A673 (cell line): Measurements from ENCODE around the gene CD302. TPM values are rescaled to one million over a fixed set of nuclear protein-coding genes. Genes with fewer than 3 reads are reported as not detected.

ENCODE experiments used
- BruUV-seq: library from RNA; stranded (reverse); fragments of 400-500 nt; replicated peaks from 2 replicates; lab custom pipeline; 2021; lab: Mats Ljungman, UMichigan
- CTCF ChIA-PET: fragments of 300-600 bp; sonication (Branson Sonifier 250); formaldehyde crosslinking; loops from one replicate; lab custom pipeline; 2022; ENCODE audit warnings: antibody characterized with exemption; lab: Charles Lee
- POLR2A ChIA-PET: fragments of 300-600 bp; sonication (Branson Sonifier 250); formaldehyde crosslinking; loops from one replicate; lab custom pipeline; 2022; ENCODE audit warnings: antibody characterized with exemption; ENCODE audit not compliant: low non-redundant PET; lab: Charles Lee
- DNase-seq: peaks from one replicate; pipeline ENCODE4 v3.0.0-alpha.2; 2015; ENCODE audit warnings: low spot score
- H3K27ac ChIP-seq: fragments of 200-600 bp; sonication (generic); 2 replicates; pipeline ENCODE4 v1.5.1; 2016; ENCODE audit warnings: mixed run types, low read depth, mild to moderate bottlenecking, mixed read lengths, antibody characterized with exemption, low read length; ENCODE audit not compliant: poor library complexity, severe bottlenecking
- H3K27me3 ChIP-seq: fragments of 200-600 bp; sonication (generic); replicated peaks from 2 replicates; pipeline ENCODE4 v1.6.1; 2017; ENCODE audit warnings: mixed run types, low read depth, mild to moderate bottlenecking, mixed read lengths, antibody characterized with exemption, low read length; ENCODE audit not compliant: insufficient read depth, poor library complexity
- H3K36me3 ChIP-seq: fragments of 200-600 bp; sonication (generic); 2 replicates; pipeline ENCODE4 v1.6.1; 2016; ENCODE audit warnings: mixed run types, mild to moderate bottlenecking, mixed read lengths, antibody characterized with exemption, low read length; ENCODE audit not compliant: insufficient read depth, poor library complexity, severe bottlenecking
- H3K4me1 ChIP-seq: fragments of 200-600 bp; sonication (generic); 2 replicates; pipeline ENCODE4 v1.6.1; 2017; ENCODE audit warnings: mixed run types, mild to moderate bottlenecking, mixed read lengths, antibody characterized with exemption, low read length; ENCODE audit not compliant: insufficient read depth, poor library complexity, severe bottlenecking
- H3K4me3 ChIP-seq: fragments of 200-600 bp; sonication (generic); 2 replicates; pipeline ENCODE4 v1.5.1; 2016; ENCODE audit warnings: low read depth, mixed run types, mild to moderate bottlenecking, mixed read lengths, low read length; ENCODE audit not compliant: poor library complexity, severe bottlenecking
- H3K9me3 ChIP-seq: fragments of 200-600 bp; sonication (generic); 2 replicates; pipeline ENCODE4 v1.6.1; 2016; ENCODE audit warnings: mixed run types, low read depth, mild to moderate bottlenecking, mixed read lengths, antibody characterized with exemption, low read length; ENCODE audit not compliant: poor library complexity, severe bottlenecking
- EZH2 ChIP-seq: fragments of 200-600 bp; sonication (generic); IDR thresholded peaks from 2 replicates; pipeline ENCODE4 v1.6.1; 2017; ENCODE audit warnings: borderline replicate concordance, low read depth, mild to moderate bottlenecking, mixed read lengths, antibody characterized with exemption, low read length; ENCODE audit not compliant: poor library complexity, severe bottlenecking
- intact Hi-C: fragments of 100-400 bp; cut with micrococcal nuclease; formaldehyde crosslinking; loops from one replicate; pipeline ENCODE4 v1.10.0; 2022; ENCODE audit not compliant: unreplicated experiment
- total RNA-seq: library from RNA; stranded (reverse); gene quantifications from 2 replicates; pipeline ENCODE4 v1.2.3, GENCODE V29; 2021
- TF ChIP-seq, protein P1 (sequence below): fragments of 300-800, 200-600 bp; sonication (generic); conservative IDR thresholded peaks from 2 replicates; pipeline ENCODE4 v1.5.1; 2017; ENCODE audit warnings: low read depth, mild to moderate bottlenecking, antibody characterized with exemption, low read length, moderate library complexity, mixed read lengths

The CD302 gene
- total RNA-seq, 1 experiment from 2014 or later: 0.24 TPM

GRCh38 chr2:159773886-159774285, 24.1 kb downstream of the CD302 start:
- CTCF ChIA-PET: no interaction called here
- no peaks in the 10 kb centered on the region for H3K27me3 ChIP-seq
- DNase-seq: no peak
- no TSS peak for BruUV-seq
- H3K9me3 ChIP-seq: no peaks in the 10 kb centered on the region
- H3K27ac ChIP-seq: no peak overlapping the region
- TF ChIP-seq, protein P1, sequence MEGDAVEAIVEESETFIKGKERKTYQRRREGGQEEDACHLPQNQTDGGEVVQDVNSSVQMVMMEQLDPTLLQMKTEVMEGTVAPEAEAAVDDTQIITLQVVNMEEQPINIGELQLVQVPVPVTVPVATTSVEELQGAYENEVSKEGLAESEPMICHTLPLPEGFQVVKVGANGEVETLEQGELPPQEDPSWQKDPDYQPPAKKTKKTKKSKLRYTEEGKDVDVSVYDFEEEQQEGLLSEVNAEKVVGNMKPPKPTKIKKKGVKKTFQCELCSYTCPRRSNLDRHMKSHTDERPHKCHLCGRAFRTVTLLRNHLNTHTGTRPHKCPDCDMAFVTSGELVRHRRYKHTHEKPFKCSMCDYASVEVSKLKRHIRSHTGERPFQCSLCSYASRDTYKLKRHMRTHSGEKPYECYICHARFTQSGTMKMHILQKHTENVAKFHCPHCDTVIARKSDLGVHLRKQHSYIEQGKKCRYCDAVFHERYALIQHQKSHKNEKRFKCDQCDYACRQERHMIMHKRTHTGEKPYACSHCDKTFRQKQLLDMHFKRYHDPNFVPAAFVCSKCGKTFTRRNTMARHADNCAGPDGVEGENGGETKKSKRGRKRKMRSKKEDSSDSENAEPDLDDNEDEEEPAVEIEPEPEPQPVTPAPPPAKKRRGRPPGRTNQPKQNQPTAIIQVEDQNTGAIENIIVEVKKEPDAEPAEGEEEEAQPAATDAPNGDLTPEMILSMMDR: no peak
- no peak for TF ChIP-seq EZH2
- POLR2A ChIA-PET: no interaction called here
- peaks cover under 1% of the 10 kb centered on the region for H3K36me3 ChIP-seq
- intact Hi-C loops: no loop called here
- no peaks in the 10 kb centered on the region for H3K4me1 ChIP-seq
- no peak overlapping the region for H3K4me3 ChIP-seq

GRCh38 chr2:159773426-159773825, 24.6 kb downstream of the CD302 start:
- ChIA-PET CTCF (no interaction called here), POLR2A (no interaction called here)
- BruUV-seq: no TSS peak
- intact Hi-C loops: no loop called here
- Histone ChIP-seq H3K4me3 (no peak overlapping the region), H3K36me3 (peaks cover 5% of the 10 kb centered on the region), H3K27me3 (no peaks in the 10 kb centered on the region), H3K9me3 (no peaks in the 10 kb centered on the region), H3K27ac (no peak overlapping the region), H3K4me1 (no peaks in the 10 kb centered on the region)
- DNase-seq: no peak
- TF ChIP-seq, protein P1: no peak
- TF ChIP-seq EZH2: no peak

- POLR2A ChIA-PET: no interaction called here
- Histone ChIP-seq H3K27me3 (no peaks in the 10 kb centered on the region), H3K27ac (no peak overlapping the region), H3K4me3 (no peak overlapping the region), H3K9me3 (no peaks in the 10 kb centered on the region), H3K4me1 (no peaks in the 10 kb centered on the region), H3K36me3 (peaks cover 28% of the 10 kb centered on the region)
- intact Hi-C loops: no loop called here
- CTCF ChIA-PET: no interaction called here
- DNase-seq: no peak
- no TSS peak for BruUV-seq
- TF ChIP-seq, protein P1: no peak
Measured at GRCh38 chr2:159769147-159769546, 28.9 kb downstream of the CD302 start.
